ENCODE results near the gene TM9SF1. TPM values are rescaled to one million over a fixed set of nuclear protein-coding genes. Genes with fewer than 3 reads are reported as not detected.
A peak's percentile ranks its signal among the peaks of the same experiment; 100 is the strongest.

Gene TM9SF1
- total and polyA plus RNA-seq, 2 donors from 2014 or later, result 41.1 to 83.6 TPM

DNA sequence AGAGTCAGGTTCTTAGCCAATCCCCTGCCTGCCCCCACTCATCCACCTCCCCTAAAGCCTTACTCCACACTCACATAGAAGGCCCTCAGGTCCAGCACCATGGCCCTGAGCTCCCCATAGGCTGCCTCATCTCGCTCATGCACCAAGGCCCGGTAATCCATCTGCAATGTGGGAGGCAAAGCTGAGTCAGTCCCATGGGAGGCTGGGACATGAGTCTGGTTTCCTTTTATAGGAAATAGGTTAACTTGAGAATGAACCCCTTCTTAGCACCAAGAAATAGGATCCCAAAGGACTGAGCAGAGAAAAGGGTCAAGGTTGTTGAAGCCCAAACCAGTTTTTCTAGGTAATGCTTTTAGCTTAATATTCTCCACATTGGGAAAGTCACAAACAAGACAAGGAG is 51.7 kb downstream of the TM9SF1 start:
- DNase-seq (no peak), FAIRE-seq (no peak)
- Histone ChIP-seq H3K27me3 (ENCODE audit: control insufficient read depth, insufficient read depth, low read length) (no peaks in the 10 kb centered on the region), H3K36me3 (ENCODE audit: control insufficient read depth in 2 of 3, insufficient read depth in 3 of 3, low read length in 3 of 3) (peaks cover 0 to 9% (median 5%) of the 10 kb centered on the region in 3 donors), H3K9me3 (ENCODE audit: control insufficient read depth in 2 of 3, insufficient read depth in 1 of 3, low read length in 3 of 3) (no peaks in the 10 kb centered on the region), H3K9ac (ENCODE audit: low read length in 3 of 3) (no peak overlapping the region), H3K4me3 (ENCODE audit: low read length in 3 of 3) (no peak overlapping the region), H3K4me1 (ENCODE audit: control insufficient read depth in 2 of 3, insufficient read depth in 2 of 3, low read depth in 1 of 3, low read length in 3 of 3) (peaks cover 2 to 36% (median 11%) of the 10 kb centered on the region in 3 donors), H3K27ac (ENCODE audit: low read depth in 2 of 2, low read length in 2 of 2) (no peak overlapping the region)
- TF ChIP-seq, protein P1, sequence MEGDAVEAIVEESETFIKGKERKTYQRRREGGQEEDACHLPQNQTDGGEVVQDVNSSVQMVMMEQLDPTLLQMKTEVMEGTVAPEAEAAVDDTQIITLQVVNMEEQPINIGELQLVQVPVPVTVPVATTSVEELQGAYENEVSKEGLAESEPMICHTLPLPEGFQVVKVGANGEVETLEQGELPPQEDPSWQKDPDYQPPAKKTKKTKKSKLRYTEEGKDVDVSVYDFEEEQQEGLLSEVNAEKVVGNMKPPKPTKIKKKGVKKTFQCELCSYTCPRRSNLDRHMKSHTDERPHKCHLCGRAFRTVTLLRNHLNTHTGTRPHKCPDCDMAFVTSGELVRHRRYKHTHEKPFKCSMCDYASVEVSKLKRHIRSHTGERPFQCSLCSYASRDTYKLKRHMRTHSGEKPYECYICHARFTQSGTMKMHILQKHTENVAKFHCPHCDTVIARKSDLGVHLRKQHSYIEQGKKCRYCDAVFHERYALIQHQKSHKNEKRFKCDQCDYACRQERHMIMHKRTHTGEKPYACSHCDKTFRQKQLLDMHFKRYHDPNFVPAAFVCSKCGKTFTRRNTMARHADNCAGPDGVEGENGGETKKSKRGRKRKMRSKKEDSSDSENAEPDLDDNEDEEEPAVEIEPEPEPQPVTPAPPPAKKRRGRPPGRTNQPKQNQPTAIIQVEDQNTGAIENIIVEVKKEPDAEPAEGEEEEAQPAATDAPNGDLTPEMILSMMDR (IDR thresholded peaks at IDR 0.05; ENCODE audit: borderline replicate concordance, extremely low read depth, insufficient read depth), result no peak
- intact Hi-C loops (cut with DNase I), result no loop called here

DNA sequence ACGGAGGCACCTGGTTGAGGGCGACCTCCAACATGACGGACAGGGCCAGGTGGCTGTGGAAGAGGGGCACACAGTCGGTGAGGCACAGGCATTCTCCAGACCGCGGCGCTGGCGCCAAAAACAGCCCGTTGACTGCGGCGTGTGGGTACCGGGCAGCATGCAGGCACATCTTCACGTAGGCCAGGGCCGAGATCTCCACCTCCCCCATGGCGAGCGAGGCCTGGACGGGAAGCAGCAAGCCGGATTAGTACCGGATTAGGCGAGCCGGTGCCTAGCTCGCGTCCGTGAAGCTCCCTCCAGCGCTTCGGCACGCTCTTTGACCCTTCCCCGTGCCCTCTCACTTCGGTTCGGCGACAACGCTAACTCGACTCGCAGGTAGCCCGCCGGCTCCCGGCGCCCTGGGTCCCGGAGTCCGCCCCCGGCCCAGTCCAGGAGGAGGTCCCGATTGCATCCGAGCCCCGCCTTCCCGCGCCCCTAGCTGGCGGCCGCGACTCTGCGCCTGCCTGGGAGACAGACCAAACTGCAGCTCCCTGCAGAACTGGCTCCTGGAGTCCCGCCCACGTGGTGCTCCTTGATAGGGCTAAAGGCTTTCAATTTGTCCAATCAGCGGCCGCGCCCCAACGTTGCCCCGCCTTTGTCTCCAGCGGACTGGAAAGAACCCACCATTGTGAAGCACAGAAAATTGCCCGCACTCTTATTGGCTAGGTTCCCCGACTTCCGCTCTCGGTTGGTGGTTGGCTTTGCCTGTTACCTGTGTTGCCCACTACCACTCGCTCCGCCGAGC is 54.0 kb downstream of the TM9SF1 start, which contains the start of gene EMC9:
EMC9 (minus strand) TSS at position 495 of the 784 bp plus-strand sequence; CDS start at position 208, 287 bp downstream.
- H3K9me3 ChIP-seq (ENCODE audit: control insufficient read depth in 2 of 3, insufficient read depth in 1 of 3, low read length in 3 of 3), result no peaks in the 10 kb centered on the region
- peak; percentile 76 for FAIRE-seq
- peak within 1 kb of the TSS; percentile 92 to 97 (median 92) for H3K4me3 ChIP-seq (ENCODE audit: low read length in 3 of 3)
- TF ChIP-seq, protein P1 (IDR thresholded peaks at IDR 0.05; ENCODE audit: borderline replicate concordance, extremely low read depth, insufficient read depth), result peak; percentile 37
- peak; percentile 100 for DNase-seq
- intact Hi-C loops (cut with DNase I), result no loop called here
- peak within 1 kb of the TSS; percentile 82 to 96 (median 85) for H3K9ac ChIP-seq (ENCODE audit: low read length in 3 of 3)
- peaks cover 0 to 23% (median 14%) of the 10 kb centered on the region in 3 donors for H3K36me3 ChIP-seq (ENCODE audit: control insufficient read depth in 2 of 3, insufficient read depth in 3 of 3, low read length in 3 of 3)
- no peaks in the 10 kb centered on the region for H3K27me3 ChIP-seq (ENCODE audit: control insufficient read depth, insufficient read depth, low read length)
- H3K4me1 ChIP-seq (ENCODE audit: control insufficient read depth in 2 of 3, insufficient read depth in 2 of 3, low read depth in 1 of 3, low read length in 3 of 3), result peaks cover 2 to 47% (median 21%) of the 10 kb centered on the region in 3 donors
- H3K27ac ChIP-seq (ENCODE audit: low read depth in 2 of 2, low read length in 2 of 2), result peak within 1 kb of the TSS; percentile 95

DNA sequence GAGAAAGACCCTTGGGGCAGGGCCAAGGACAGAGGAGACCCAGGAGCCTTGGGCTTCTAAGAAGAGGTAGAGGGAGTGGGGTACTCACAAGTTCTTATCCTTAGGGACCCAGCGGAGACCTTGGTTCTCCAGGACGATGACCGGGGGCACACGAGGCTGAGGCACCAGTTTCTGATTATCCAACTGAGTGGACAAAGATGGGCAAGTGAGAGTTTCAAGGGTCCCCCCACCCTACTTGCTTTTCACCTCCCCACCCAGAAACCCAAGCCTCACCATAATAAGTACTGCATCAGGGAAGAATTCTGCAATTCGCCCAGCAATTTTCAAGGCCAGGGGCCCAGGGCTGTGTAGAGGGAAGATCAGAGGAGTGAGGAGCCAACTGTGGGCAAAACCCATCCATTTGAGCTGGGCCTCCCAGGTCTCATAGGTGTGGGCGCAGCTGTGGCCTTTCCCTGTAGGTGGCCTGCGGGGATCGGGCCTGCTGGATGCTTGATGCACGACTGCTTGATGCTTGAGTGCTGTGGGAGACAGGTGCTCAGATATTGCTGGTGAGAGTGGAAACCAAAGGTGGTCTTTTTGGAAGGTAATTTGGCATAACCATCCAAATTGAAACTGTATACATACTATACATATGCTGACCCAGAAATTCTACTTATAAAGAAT is 55.8 kb downstream of the TM9SF1 start:
- peaks cover 0 to 23% (median 14%) of the 10 kb centered on the region in 3 donors for H3K36me3 ChIP-seq (ENCODE audit: control insufficient read depth in 2 of 3, insufficient read depth in 3 of 3, low read length in 3 of 3)
- intact Hi-C loops (cut with DNase I), result no loop called here
- H3K27ac ChIP-seq (ENCODE audit: low read depth in 2 of 2, low read length in 2 of 2), result no peak overlapping the region
- no peak overlapping the region for H3K9ac ChIP-seq (ENCODE audit: low read length in 3 of 3)
- DNase-seq, result no peak
- H3K9me3 ChIP-seq (ENCODE audit: control insufficient read depth in 2 of 3, insufficient read depth in 1 of 3, low read length in 3 of 3), result no peaks in the 10 kb centered on the region
- TF ChIP-seq, protein P1 (IDR thresholded peaks at IDR 0.05; ENCODE audit: borderline replicate concordance, extremely low read depth, insufficient read depth), result no peak
- no peak for FAIRE-seq
- H3K4me1 ChIP-seq (ENCODE audit: control insufficient read depth in 2 of 3, insufficient read depth in 2 of 3, low read depth in 1 of 3, low read length in 3 of 3), result peaks cover 0 to 38% (median 15%) of the 10 kb centered on the region in 3 donors
- H3K4me3 ChIP-seq (ENCODE audit: low read length in 3 of 3), result no peak overlapping the region
- no peaks in the 10 kb centered on the region for H3K27me3 ChIP-seq (ENCODE audit: control insufficient read depth, insufficient read depth, low read length)

Small RNAs within 50 kb of the gene (microRNA-seq; reads per million reads assigned to microRNA genes)
- not detected for gene MIR7703

Other genes with a start within 250 kb of the TM9SF1 start
Only the 30 nearest of the 35 such genes appear.
- 1.4 TPM for gene CARMIL3, start 143.4 kb downstream of the TM9SF1 start, total RNA-seq
- gene CARMIL3, start 143.4 kb downstream of the TM9SF1 start, polyA plus RNA-seq (ENCODE audit: insufficient read depth, low read depth, low replicate concordance), result 1.5 TPM
- gene CPNE6, start 123.9 kb downstream of the TM9SF1 start, total RNA-seq, result 0.19 TPM
- 3.4 TPM for gene CPNE6, start 123.9 kb downstream of the TM9SF1 start, polyA plus RNA-seq (ENCODE audit: insufficient read depth, low read depth, low replicate concordance)
- gene PCK2, start 101.1 kb downstream of the TM9SF1 start, total RNA-seq, result 36.1 TPM
- gene PCK2, start 101.1 kb downstream of the TM9SF1 start, polyA plus RNA-seq (ENCODE audit: insufficient read depth, low read depth, low replicate concordance), result 140 TPM
- gene DCAF11, start 80.7 kb downstream of the TM9SF1 start, total RNA-seq, result 81.1 TPM
- gene DCAF11, start 80.7 kb downstream of the TM9SF1 start, polyA plus RNA-seq (ENCODE audit: insufficient read depth, low read depth, low replicate concordance), result 69.4 TPM
- gene NRL, start 80.5 kb downstream of the TM9SF1 start, total RNA-seq, result 4.9 TPM
- gene NRL, start 80.5 kb downstream of the TM9SF1 start, polyA plus RNA-seq (ENCODE audit: insufficient read depth, low read depth, low replicate concordance), result 5.5 TPM
- gene FITM1, start 64.8 kb downstream of the TM9SF1 start, total RNA-seq, result 1.3 TPM
- 1.2 TPM for gene FITM1, start 64.8 kb downstream of the TM9SF1 start, polyA plus RNA-seq (ENCODE audit: insufficient read depth, low read depth, low replicate concordance)
- gene PSME1, start 59.2 kb downstream of the TM9SF1 start, total RNA-seq, result 244 TPM
- 333 TPM for gene PSME1, start 59.2 kb downstream of the TM9SF1 start, polyA plus RNA-seq (ENCODE audit: insufficient read depth, low read depth, low replicate concordance)
- 22.1 TPM for gene EMC9, start 53.9 kb downstream of the TM9SF1 start, total RNA-seq
- 62.5 TPM for gene EMC9, start 53.9 kb downstream of the TM9SF1 start, polyA plus RNA-seq (ENCODE audit: insufficient read depth, low read depth, low replicate concordance)
- gene PSME2, start 48.8 kb downstream of the TM9SF1 start, total RNA-seq, result 148 TPM
- 289 TPM for gene PSME2, start 48.8 kb downstream of the TM9SF1 start, polyA plus RNA-seq (ENCODE audit: insufficient read depth, low read depth, low replicate concordance)
- gene RNF31, start 47.9 kb downstream of the TM9SF1 start, total RNA-seq, result 69.0 TPM
- 64.0 TPM for gene RNF31, start 47.9 kb downstream of the TM9SF1 start, polyA plus RNA-seq (ENCODE audit: insufficient read depth, low read depth, low replicate concordance)
- gene IRF9, start 34.2 kb downstream of the TM9SF1 start, total RNA-seq, result 141 TPM
- gene IRF9, start 34.2 kb downstream of the TM9SF1 start, polyA plus RNA-seq (ENCODE audit: insufficient read depth, low read depth, low replicate concordance), result 88.9 TPM
- 39.9 TPM for gene REC8, start 23.4 kb downstream of the TM9SF1 start, total RNA-seq
- gene REC8, start 23.4 kb downstream of the TM9SF1 start, polyA plus RNA-seq (ENCODE audit: insufficient read depth, low read depth, low replicate concordance), result 51.4 TPM
- 49.5 TPM for gene IPO4, start 6.6 kb downstream of the TM9SF1 start, total RNA-seq
- 22.2 TPM for gene IPO4, start 6.6 kb downstream of the TM9SF1 start, polyA plus RNA-seq (ENCODE audit: insufficient read depth, low read depth, low replicate concordance)
- 0.38 TPM for gene TSSK4, start 10.3 kb upstream of the TM9SF1 start, total RNA-seq
- not detected for gene TSSK4, start 10.3 kb upstream of the TM9SF1 start, polyA plus RNA-seq (ENCODE audit: insufficient read depth, low read depth, low replicate concordance)
- 65.1 TPM for gene CHMP4A, start 18.0 kb upstream of the TM9SF1 start, total RNA-seq
- gene CHMP4A, start 18.0 kb upstream of the TM9SF1 start, polyA plus RNA-seq (ENCODE audit: insufficient read depth, low read depth, low replicate concordance), result 72.2 TPM
- 22.8 TPM for gene MDP1, start 20.6 kb upstream of the TM9SF1 start, total RNA-seq
- 55.4 TPM for gene MDP1, start 20.6 kb upstream of the TM9SF1 start, polyA plus RNA-seq (ENCODE audit: insufficient read depth, low read depth, low replicate concordance)
- gene NEDD8, start 36.9 kb upstream of the TM9SF1 start, total RNA-seq, result 145 TPM
- gene NEDD8, start 36.9 kb upstream of the TM9SF1 start, polyA plus RNA-seq (ENCODE audit: insufficient read depth, low read depth, low replicate concordance), result 439 TPM
- 75.0 TPM for gene GMPR2, start 37.5 kb upstream of the TM9SF1 start, total RNA-seq
- gene GMPR2, start 37.5 kb upstream of the TM9SF1 start, polyA plus RNA-seq (ENCODE audit: insufficient read depth, low read depth, low replicate concordance), result 92.5 TPM
- gene TINF2, start 47.2 kb upstream of the TM9SF1 start, total RNA-seq, result 99.4 TPM
- 57.0 TPM for gene TINF2, start 47.2 kb upstream of the TM9SF1 start, polyA plus RNA-seq (ENCODE audit: insufficient read depth, low read depth, low replicate concordance)
- gene TGM1, start 67.7 kb upstream of the TM9SF1 start, total RNA-seq, result 13.1 TPM
- 4.5 TPM for gene TGM1, start 67.7 kb upstream of the TM9SF1 start, polyA plus RNA-seq (ENCODE audit: insufficient read depth, low read depth, low replicate concordance)
- gene RABGGTA, start 76.2 kb upstream of the TM9SF1 start, total RNA-seq, result 33.9 TPM
- gene RABGGTA, start 76.2 kb upstream of the TM9SF1 start, polyA plus RNA-seq (ENCODE audit: insufficient read depth, low read depth, low replicate concordance), result 25.8 TPM
- 32.7 TPM for gene DHRS1, start 104.3 kb upstream of the TM9SF1 start, total RNA-seq
- 56.7 TPM for gene DHRS1, start 104.3 kb upstream of the TM9SF1 start, polyA plus RNA-seq (ENCODE audit: insufficient read depth, low read depth, low replicate concordance)
- gene NOP9, start 104.4 kb upstream of the TM9SF1 start, total RNA-seq, result 25.7 TPM
- gene NOP9, start 104.4 kb upstream of the TM9SF1 start, polyA plus RNA-seq (ENCODE audit: insufficient read depth, low read depth, low replicate concordance), result 8.6 TPM
- gene CIDEB, start 112.5 kb upstream of the TM9SF1 start, total RNA-seq, result 22.4 TPM
- gene CIDEB, start 112.5 kb upstream of the TM9SF1 start, polyA plus RNA-seq (ENCODE audit: insufficient read depth, low read depth, low replicate concordance), result 49.7 TPM
- 9.2 TPM for gene LTB4R2, start 114.7 kb upstream of the TM9SF1 start, total RNA-seq
- gene LTB4R2, start 114.7 kb upstream of the TM9SF1 start, polyA plus RNA-seq (ENCODE audit: insufficient read depth, low read depth, low replicate concordance), result 0.67 TPM
- 9.3 TPM for gene LTB4R, start 116.1 kb upstream of the TM9SF1 start, total RNA-seq
- 4.6 TPM for gene LTB4R, start 116.1 kb upstream of the TM9SF1 start, polyA plus RNA-seq (ENCODE audit: insufficient read depth, low read depth, low replicate concordance)
- 57.5 TPM for gene ADCY4, start 139.6 kb upstream of the TM9SF1 start, total RNA-seq
- 19.2 TPM for gene ADCY4, start 139.6 kb upstream of the TM9SF1 start, polyA plus RNA-seq (ENCODE audit: insufficient read depth, low read depth, low replicate concordance)
- 19.5 TPM for gene RIPK3, start 144.6 kb upstream of the TM9SF1 start, total RNA-seq
- 5.1 TPM for gene RIPK3, start 144.6 kb upstream of the TM9SF1 start, polyA plus RNA-seq (ENCODE audit: insufficient read depth, low read depth, low replicate concordance)
- 45.3 TPM for gene NFATC4, start 172.7 kb upstream of the TM9SF1 start, total RNA-seq
- gene NFATC4, start 172.7 kb upstream of the TM9SF1 start, polyA plus RNA-seq (ENCODE audit: insufficient read depth, low read depth, low replicate concordance), result 38.9 TPM
- 12.1 TPM for gene NYNRIN, start 203.6 kb upstream of the TM9SF1 start, total RNA-seq
- 4.4 TPM for gene NYNRIN, start 203.6 kb upstream of the TM9SF1 start, polyA plus RNA-seq (ENCODE audit: insufficient read depth, low read depth, low replicate concordance)

All from kidney (tissue), 14 donors.